Endothelial cell (in vitro differentiated cells): ENCODE measurements around the gene TCOF1. TPM values are rescaled to one million over a fixed set of nuclear protein-coding genes. Genes with fewer than 3 reads are reported as not detected.

Experiments
- DNase-seq: peaks from one replicate; pipeline ENCODE4 v3.0.0; 2021; ENCODE audit warnings: low spot score
- H3K27ac Mint-ChIP-seq: one replicate; pipeline ENCODE4 v1.8.0; 2021; ENCODE audit warnings: mixed read lengths, inconsistent platforms; ENCODE audit not compliant: unreplicated experiment
- H3K27me3 Mint-ChIP-seq: one replicate; pipeline ENCODE4 v1.8.0; 2021; ENCODE audit warnings: mild to moderate bottlenecking, moderate library complexity, mixed read lengths, inconsistent platforms; ENCODE audit not compliant: unreplicated experiment
- H3K36me3 Mint-ChIP-seq: one replicate; pipeline ENCODE4 v1.8.0; 2021; ENCODE audit warnings: mild to moderate bottlenecking, low read depth, mixed read lengths, inconsistent platforms; ENCODE audit not compliant: unreplicated experiment
- H3K4me1 Mint-ChIP-seq: one replicate; pipeline ENCODE4 v1.8.0; 2021; ENCODE audit warnings: mild to moderate bottlenecking, mixed read lengths, inconsistent platforms; ENCODE audit not compliant: unreplicated experiment
- H3K4me3 Mint-ChIP-seq: one replicate; pipeline ENCODE4 v1.8.0; 2021; ENCODE audit warnings: mild to moderate bottlenecking, mixed read lengths, inconsistent platforms; ENCODE audit not compliant: unreplicated experiment
- H3K9me3 Mint-ChIP-seq: one replicate; pipeline ENCODE4 v1.8.0; 2021; ENCODE audit warnings: mixed read lengths, inconsistent platforms; ENCODE audit not compliant: unreplicated experiment
- CTCF ChIP-seq: fragments of 200-600 bp; sonication (generic); IDR thresholded peaks from one replicate; pipeline ENCODE4 v1.5.0; 2021; ENCODE audit warnings: antibody characterized with exemption; ENCODE audit not compliant: unreplicated experiment
- total RNA-seq: library from RNA; stranded (reverse); fragmentation: NEBNext Ultra II Directional; extraction: Animal tissue kit (Norgen Biotek cat#: 25700); gene quantifications from one replicate; pipeline ENCODE4 v1.2.1, GENCODE V29; 2021; ENCODE audit not compliant: unreplicated experiment

TCOF1 gene
- total RNA-seq, 1 donor from 2014 or later, result 41.5 TPM

GRCh38 chr5:150358261-150359095 is 981 bp downstream of the TCOF1 start:
- peaks cover 20% of the 10 kb centered on the region for H3K4me1 Mint-ChIP-seq
- H3K9me3 Mint-ChIP-seq, result no peaks in the 10 kb centered on the region
- peak overlapping the region; percentile 94 for H3K4me3 Mint-ChIP-seq
- peaks cover 9% of the 10 kb centered on the region for H3K27me3 Mint-ChIP-seq
- TF ChIP-seq CTCF, result no peak
- peaks cover 21% of the 10 kb centered on the region for H3K36me3 Mint-ChIP-seq
- DNase-seq, result no peak
- H3K27ac Mint-ChIP-seq, result no peak overlapping the region

GRCh38 chr5:150361301-150361700 is 3.8 kb downstream of the TCOF1 start:
- DNase-seq, result no peak
- Mint-ChIP-seq H3K27ac (no peak overlapping the region), H3K36me3 (peaks cover 29% of the 10 kb centered on the region), H3K27me3 (peaks cover 6% of the 10 kb centered on the region), H3K4me1 (peaks cover 6% of the 10 kb centered on the region), H3K9me3 (no peaks in the 10 kb centered on the region), H3K4me3 (no peak overlapping the region)
- no peak for TF ChIP-seq CTCF

- peaks cover 34% of the 10 kb centered on the region for H3K36me3 Mint-ChIP-seq
- no peak overlapping the region for H3K4me3 Mint-ChIP-seq
These were observed 5.7 kb downstream of the TCOF1 start for GRCh38 chr5:150363185-150363584.

GRCh38 chr5:150364004-150364403 is 6.5 kb downstream of the TCOF1 start:
- Mint-ChIP-seq H3K4me3 (peak overlapping the region; percentile 6), H3K27me3 (peaks cover 5% of the 10 kb centered on the region), H3K36me3 (peaks cover 34% of the 10 kb centered on the region)

More at GRCh38 chr5:150363185-150363584, 5.7 kb downstream of the TCOF1 start:
- no peak for DNase-seq
- H3K4me1 Mint-ChIP-seq, result no peaks in the 10 kb centered on the region
- peaks cover 5% of the 10 kb centered on the region for H3K27me3 Mint-ChIP-seq
- TF ChIP-seq CTCF, result no peak
- H3K27ac Mint-ChIP-seq, result no peak overlapping the region
- H3K9me3 Mint-ChIP-seq, result no peaks in the 10 kb centered on the region

More at GRCh38 chr5:150364004-150364403, 6.5 kb downstream of the TCOF1 start:
- no peak for DNase-seq
- Mint-ChIP-seq H3K4me1 (no peaks in the 10 kb centered on the region), H3K27ac (no peak overlapping the region), H3K9me3 (no peaks in the 10 kb centered on the region)
- no peak for TF ChIP-seq CTCF
